Stomach (tissue), 4 donors: ENCODE data around the gene ZNF534.

Experiments used
- EP300 ChIP-seq: sonication (generic); formaldehyde crosslinking; IDR thresholded peaks from one replicate; pipeline ENCODE4 v1.6.1; 2017; ENCODE audit warnings: antibody characterized with exemption
- POLR2A ChIP-seq, 4 donors: fragments of 450-650 bp; IDR thresholded peaks; one replicate each; pipeline ENCODE4 v1.6.1; 2016; ENCODE audit warnings: antibody characterized with exemption in 4 of 4, control low read depth in 2 of 4, mild to moderate bottlenecking in 1 of 4, moderate library complexity in 1 of 4
- TF ChIP-seq, protein P1 (sequence below), 7 experiments: fragments of 450-650 bp in 4 of 7; fragments of 200-600 bp in 3 of 7; sonication (generic) in 3 of 7; IDR thresholded peaks; one replicate each; pipeline ENCODE4 v1.5.1; 2016 to 2019; ENCODE audit warnings: antibody characterized with exemption in 7 of 7, control low read depth in 2 of 7, mild to moderate bottlenecking in 1 of 7

DNA sequence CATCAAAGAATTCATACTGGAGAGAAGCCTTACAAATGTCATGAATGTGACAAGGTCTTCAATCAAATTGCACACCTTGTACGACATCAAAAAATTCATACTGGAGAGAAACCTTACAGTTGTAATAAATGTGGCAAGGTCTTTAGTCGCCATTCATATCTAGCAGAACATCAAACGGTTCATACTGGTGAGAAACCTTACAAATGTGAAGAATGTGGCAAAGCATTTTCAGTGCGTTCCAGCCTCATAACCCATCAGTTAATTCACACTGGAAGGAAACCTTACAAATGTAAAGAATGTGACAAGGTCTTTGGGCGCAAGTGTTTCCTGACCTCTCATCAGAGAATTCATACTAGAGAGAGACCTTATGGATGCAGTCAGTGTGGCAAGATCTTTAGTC is 13.2 kb upstream of the ZNF534 start:
- TF ChIP-seq POLR2A (IDR thresholded peaks at IDR 0.05) (no peak), EP300 (no peak)
- TF ChIP-seq, protein P1, sequence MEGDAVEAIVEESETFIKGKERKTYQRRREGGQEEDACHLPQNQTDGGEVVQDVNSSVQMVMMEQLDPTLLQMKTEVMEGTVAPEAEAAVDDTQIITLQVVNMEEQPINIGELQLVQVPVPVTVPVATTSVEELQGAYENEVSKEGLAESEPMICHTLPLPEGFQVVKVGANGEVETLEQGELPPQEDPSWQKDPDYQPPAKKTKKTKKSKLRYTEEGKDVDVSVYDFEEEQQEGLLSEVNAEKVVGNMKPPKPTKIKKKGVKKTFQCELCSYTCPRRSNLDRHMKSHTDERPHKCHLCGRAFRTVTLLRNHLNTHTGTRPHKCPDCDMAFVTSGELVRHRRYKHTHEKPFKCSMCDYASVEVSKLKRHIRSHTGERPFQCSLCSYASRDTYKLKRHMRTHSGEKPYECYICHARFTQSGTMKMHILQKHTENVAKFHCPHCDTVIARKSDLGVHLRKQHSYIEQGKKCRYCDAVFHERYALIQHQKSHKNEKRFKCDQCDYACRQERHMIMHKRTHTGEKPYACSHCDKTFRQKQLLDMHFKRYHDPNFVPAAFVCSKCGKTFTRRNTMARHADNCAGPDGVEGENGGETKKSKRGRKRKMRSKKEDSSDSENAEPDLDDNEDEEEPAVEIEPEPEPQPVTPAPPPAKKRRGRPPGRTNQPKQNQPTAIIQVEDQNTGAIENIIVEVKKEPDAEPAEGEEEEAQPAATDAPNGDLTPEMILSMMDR (IDR thresholded peaks at IDR 0.05), result no peak
